Aorta (tissue), 5 donors: ENCODE measurements around the gene CREB5. TPM values are rescaled to one million over a fixed set of nuclear protein-coding genes. Genes with fewer than 3 reads are reported as not detected.
"Not testable (repeated sequence)": the region's sequence is repeated elsewhere in the genome, so short reads cannot be mapped to it uniquely, and the experiment has no call there.

Experiments
- ATAC-seq: fragments of 200-7000 bp; cut with Tn5 transposase; one replicate; pipeline ENCODE4 v1.9.1; 2022; ENCODE audit warnings: moderate library complexity; ENCODE audit not compliant: low FRiP score
- DNase-seq, 2 donors: peaks; one replicate each; pipeline ENCODE4 v3.0.0-alpha.2; 2020
- H3K27ac ChIP-seq, 2 donors: one replicate each; pipeline ENCODE4 v1.5.1; 2013; ENCODE audit warnings: low read length in 2 of 2, mild to moderate bottlenecking in 2 of 2, moderate library complexity in 2 of 2, control low read depth in 1 of 2, inconsistent platforms in 1 of 2, low read depth in 1 of 2
- H3K27me3 ChIP-seq, 2 donors: one replicate each; pipeline ENCODE4 v1.6.1; 2013; ENCODE audit warnings: control low read depth in 1 of 2, low read length in 1 of 2, mild to moderate bottlenecking in 1 of 2, moderate library complexity in 1 of 2; ENCODE audit not compliant: insufficient read depth in 2 of 2, control insufficient read depth in 1 of 2
- H3K36me3 ChIP-seq, 2 donors: one replicate each; pipeline ENCODE4 v1.6.1; 2013; ENCODE audit warnings: control low read depth in 1 of 2, low read length in 1 of 2, mild to moderate bottlenecking in 1 of 2; ENCODE audit not compliant: insufficient read depth in 2 of 2, control insufficient read depth in 1 of 2
- H3K4me1 ChIP-seq, 2 donors: one replicate each; pipeline ENCODE4 v1.6.1; 2013; ENCODE audit warnings: low read length in 2 of 2, control low read depth in 1 of 2, mild to moderate bottlenecking in 1 of 2, moderate library complexity in 1 of 2; ENCODE audit not compliant: insufficient read depth in 2 of 2, control insufficient read depth in 1 of 2
- H3K4me3 ChIP-seq, 2 donors: one replicate each; pipeline ENCODE4 v1.5.1; 2013; ENCODE audit warnings: low read length in 2 of 2, control low read depth in 1 of 2, mild to moderate bottlenecking in 1 of 2
- H3K9me3 ChIP-seq: one replicate; pipeline ENCODE4 v1.6.1; 2013; ENCODE audit warnings: mild to moderate bottlenecking, low read length; ENCODE audit not compliant: control insufficient read depth
- WGBS, 2 donors: extraction: QIAGEN DNeasy Blood & Tissue Kit; methylation state at CpG; one replicate each; pipeline ENCODE4 v1.1.7; 2013; 5-methylcytosine and 5-hydroxymethylcytosine counted together
- intact Hi-C, 2 donors: fragments of 100-400 bp; cut with DNase I; formaldehyde crosslinking; loops; one replicate each; pipeline versions ENCODE4 v1.14.2 to v1.15.0; 2022
- polyA plus RNA-seq, 2 donors: library from polyadenylated mRNA; stranded (reverse); fragments of 200-250 nt; gene quantifications; one replicate each; pipeline ENCODE4 v1.2.3, GENCODE V29; 2013
- total RNA-seq, 2 donors: library from RNA; stranded (reverse); fragmentation: NEBNext Ultra II Directional; extraction: Animal tissue kit (Norgen Biotek cat#: 25700); gene quantifications; one replicate each; pipeline ENCODE4 v1.2.1, GENCODE V29; 2021
- donor health status: healthy with polysubstance abuse.
- donor health status: Bipolar disorder and iron deficiency.
- donor health status: DM: no; HTN: no; CAD: no.
- donor health status: DM: no; HTN: no; CAD: no.
- donor health status: DM: yes; HTN: yes; CAD: no.

The CREB5 gene
- total and polyA plus RNA-seq, 4 donors = 2.6 to 57.1 (median 17.9) TPM

GRCh38 chr7:28815369-28815927, 403.1 kb downstream of the CREB5 start:
- DNase-seq = no peak
- Histone ChIP-seq H3K9me3 (no peaks in the 10 kb centered on the region), H3K36me3 (peaks cover 3% of the 10 kb centered on the region in 2 donors), H3K27me3 (no peaks in the 10 kb centered on the region), H3K4me1 (peaks cover 0 to 3% of the 10 kb centered on the region in 2 donors), H3K4me3 (no peak overlapping the region), H3K27ac (no peak overlapping the region)
- ATAC-seq = no peak
- intact Hi-C loops = no loop called here
- WGBS, 2 donors = 3 to 7% methylated on average over 1 of the region's 1 CpG

- Histone ChIP-seq H3K36me3 (peaks cover 4 to 5% of the 10 kb centered on the region in 2 donors), H3K4me1 (peaks cover 0 to 3% of the 10 kb centered on the region in 2 donors), H3K27ac (no peak overlapping the region), H3K9me3 (no peaks in the 10 kb centered on the region), H3K4me3 (no peak overlapping the region), H3K27me3 (no peaks in the 10 kb centered on the region)
- intact Hi-C loops = no loop called here
- ATAC-seq (no peak), DNase-seq (no peak)
- 71 to 92% methylated on average over 2 of the region's 2 CpGs for WGBS, 2 donors
Measured at GRCh38 chr7:28815928-28816373, 403.6 kb downstream of the CREB5 start.

DNA sequence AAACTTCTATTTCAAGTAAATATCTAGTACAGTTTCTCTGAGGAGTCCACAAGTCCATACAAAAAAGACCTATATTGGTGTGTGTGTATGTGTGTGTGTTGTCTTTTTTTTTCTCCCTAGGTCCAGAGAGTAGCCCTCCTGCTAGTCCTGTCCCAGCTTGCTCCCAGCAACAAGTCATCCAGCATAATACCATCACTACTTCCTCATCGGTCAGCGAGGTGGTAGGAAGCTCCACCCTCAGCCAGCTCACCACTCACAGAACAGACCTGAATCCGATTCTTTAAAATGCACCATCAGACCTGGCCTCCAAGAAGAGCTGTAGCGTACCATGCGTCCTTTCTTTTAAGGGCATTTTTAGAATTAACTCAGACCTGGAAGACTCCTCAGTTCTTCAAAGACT, 406.7 kb downstream of the CREB5 start:
- H3K4me1 ChIP-seq = no peaks in the 10 kb centered on the region
- intact Hi-C loops = no loop called here
- ATAC-seq = no peak
- no peak overlapping the region for H3K4me3 ChIP-seq
- no peaks in the 10 kb centered on the region for H3K9me3 ChIP-seq
- 90% methylated on average over 5 of the region's 5 CpGs for WGBS, 2 donors
- no peak overlapping the region for H3K27ac ChIP-seq
- H3K27me3 ChIP-seq = no peaks in the 10 kb centered on the region
- peaks cover 5 to 9% of the 10 kb centered on the region in 2 donors for H3K36me3 ChIP-seq
- no peak for DNase-seq

GRCh38 chr7:28823582-28823981, 411.3 kb downstream of the CREB5 start:
- H3K9me3 ChIP-seq = no peaks in the 10 kb centered on the region
- DNase-seq (no peak), ATAC-seq (no peak)
- H3K27ac ChIP-seq = no peak overlapping the region
- no peaks in the 10 kb centered on the region for H3K4me1 ChIP-seq
- no peak overlapping the region for H3K4me3 ChIP-seq
- peaks cover 5 to 7% of the 10 kb centered on the region in 2 donors for H3K36me3 ChIP-seq
- intact Hi-C loops = no loop called here
- no peaks in the 10 kb centered on the region for H3K27me3 ChIP-seq
- 90 to 94% methylated on average over 3 of the region's 3 CpGs for WGBS, 2 donors

DNA sequence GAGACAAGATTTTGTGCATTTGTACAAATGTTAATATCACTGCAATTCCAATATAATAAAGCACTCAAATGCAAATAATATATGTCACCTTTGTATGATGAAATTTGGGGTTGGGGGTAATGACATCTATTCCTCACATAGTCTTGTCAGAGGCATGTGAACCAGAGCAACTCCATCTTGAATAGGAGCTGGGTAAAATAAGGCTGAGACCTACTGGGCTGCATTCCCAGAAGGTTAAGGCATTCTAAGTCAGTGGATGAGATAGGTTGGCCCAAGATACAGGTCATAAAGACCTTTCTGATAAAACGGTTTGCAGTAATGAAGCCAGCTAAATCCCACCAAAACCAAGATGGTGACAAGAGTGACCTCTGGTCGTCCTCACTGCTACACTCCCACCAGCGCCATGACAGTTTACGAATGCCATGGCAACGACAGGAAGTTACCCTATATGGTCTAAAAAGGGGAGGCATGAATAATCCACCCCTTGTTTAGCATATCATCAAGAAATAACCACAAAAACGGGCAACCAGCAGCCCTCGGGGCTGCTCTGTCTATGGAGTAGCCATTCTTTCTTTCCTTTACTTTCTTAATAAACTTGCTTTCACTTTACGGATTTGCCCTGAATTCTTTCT, 413.6 kb downstream of the CREB5 start:
- H3K27me3 ChIP-seq, DNase-seq, ATAC-seq, intact Hi-C loops, H3K27ac ChIP-seq, H3K9me3 ChIP-seq, H3K4me1 ChIP-seq, H3K36me3 ChIP-seq, H3K4me3 ChIP-seq: not testable (repeated sequence)
- WGBS, 2 donors = 91% methylated on average over 8 of the region's 8 CpGs

DNA sequence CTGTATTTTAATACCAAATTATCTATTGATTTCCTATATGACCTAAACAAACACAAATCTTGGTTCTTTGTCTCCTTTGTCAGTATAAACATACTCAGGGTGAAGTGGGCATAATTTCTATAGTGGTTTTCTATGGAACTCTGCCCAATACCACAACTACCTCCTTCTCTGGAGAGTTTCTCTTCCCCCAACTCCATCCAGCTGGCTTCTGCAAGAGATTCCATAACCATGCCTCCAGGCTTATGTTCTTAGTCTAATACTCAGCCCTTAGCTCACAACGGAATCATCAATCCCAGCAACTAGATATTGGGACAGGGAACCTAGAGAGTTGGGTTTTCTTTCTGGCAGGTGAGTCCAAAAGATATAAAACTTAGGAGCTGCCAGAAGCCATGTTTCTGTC, 418.5 kb downstream of the CREB5 start:
- Histone ChIP-seq H3K27me3 (no peaks in the 10 kb centered on the region), H3K4me1 (no peaks in the 10 kb centered on the region), H3K9me3 (no peaks in the 10 kb centered on the region), H3K27ac (no peak overlapping the region), H3K36me3 (no peaks in the 10 kb centered on the region), H3K4me3 (no peak overlapping the region)
- DNase-seq = no peak
- intact Hi-C loops = no loop called here
- WGBS, 2 donors = 74 to 83% methylated on average over 1 of the region's 1 CpG
- ATAC-seq = no peak

GRCh38 chr7:28832669-28833068, 420.4 kb downstream of the CREB5 start:
- WGBS, 2 donors = 94 to 98% methylated on average over 3 of the region's 3 CpGs
- Histone ChIP-seq H3K36me3 (no peaks in the 10 kb centered on the region), H3K4me1 (no peaks in the 10 kb centered on the region), H3K9me3 (no peaks in the 10 kb centered on the region), H3K27ac (no peak overlapping the region), H3K4me3 (no peak overlapping the region), H3K27me3 (no peaks in the 10 kb centered on the region)
- intact Hi-C loops = no loop called here
- ATAC-seq (no peak), DNase-seq (no peak)

GRCh38 chr7:28835800-28836199, 423.5 kb downstream of the CREB5 start:
- Histone ChIP-seq H3K27me3 (no peaks in the 10 kb centered on the region), H3K36me3 (no peaks in the 10 kb centered on the region), H3K9me3 (no peaks in the 10 kb centered on the region), H3K27ac (no peak overlapping the region), H3K4me3 (no peak overlapping the region), H3K4me1 (no peaks in the 10 kb centered on the region)
- DNase-seq (no peak), ATAC-seq (no peak)
- intact Hi-C loops = no loop called here

DNA sequence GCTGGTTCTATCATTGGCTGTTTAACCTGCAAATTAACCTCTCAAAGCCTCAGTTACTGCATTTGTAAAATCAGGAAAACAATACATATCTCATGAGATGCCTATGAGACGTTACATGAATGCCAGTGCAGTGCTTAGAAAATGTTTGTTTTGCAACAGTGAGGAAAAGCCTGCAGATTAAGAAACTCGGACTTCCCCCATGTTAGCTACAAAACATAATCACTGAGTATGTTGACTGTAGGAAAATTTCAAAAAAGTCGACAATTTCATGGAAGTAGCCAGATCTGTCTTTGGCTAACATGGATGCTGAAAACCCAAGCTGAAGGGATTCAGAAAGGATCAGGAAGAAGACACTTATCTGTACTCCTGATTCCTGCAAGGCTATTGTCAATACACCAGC, 424.4 kb downstream of the CREB5 start:
- Histone ChIP-seq H3K4me3 (no peak overlapping the region), H3K27ac (no peak overlapping the region), H3K27me3 (no peaks in the 10 kb centered on the region), H3K36me3 (no peaks in the 10 kb centered on the region), H3K9me3 (no peaks in the 10 kb centered on the region), H3K4me1 (no peaks in the 10 kb centered on the region)
- ATAC-seq = no peak
- no peak for DNase-seq
- intact Hi-C loops = no loop called here
- 77 to 79% methylated on average over 3 of the region's 3 CpGs for WGBS, 2 donors
